PC-9 (cell line): ENCODE data around the gene HOXA4. TPM values are rescaled to one million over a fixed set of nuclear protein-coding genes. Genes with fewer than 3 reads are reported as not detected.
A peak's percentile ranks its signal among the peaks of the same experiment; 100 is the strongest.

Experiments used
- BruUV-seq: library from RNA; stranded (reverse); fragments of 400-500 nt; replicated peaks from 2 replicates; lab custom pipeline; 2021; lab: Mats Ljungman, UMichigan
- CTCF ChIA-PET: fragments of 300-600 bp; sonication (Branson Sonifier 250); formaldehyde crosslinking; loops from one replicate; lab custom pipeline; 2022; ENCODE audit warnings: antibody characterized with exemption; lab: Charles Lee
- POLR2A ChIA-PET: fragments of 300-600 bp; sonication (Branson Sonifier 250); formaldehyde crosslinking; loops from one replicate; lab custom pipeline; 2022; ENCODE audit warnings: antibody characterized with exemption; ENCODE audit not compliant: unreplicated experiment; lab: Charles Lee
- DNase-seq, 2 experiments: peaks; one replicate each; pipeline versions ENCODE4 v3.0.0 to v3.0.0-alpha.2; 2015 to 2022; ENCODE audit warnings: mixed read lengths in 1 of 2
- H2AFZ ChIP-seq: fragments of 200-600 bp; sonication (generic); 2 replicates; pipeline ENCODE4 v1.8.1; 2017; ENCODE audit warnings: antibody characterized with exemption
- H3F3A ChIP-seq: fragments of 200-600 bp; sonication (generic); 2 replicates; pipeline ENCODE4 v1.8.1; 2017; ENCODE audit warnings: antibody characterized with exemption, mild to moderate bottlenecking, low read depth; ENCODE audit not compliant: insufficient read depth
- H3K27ac ChIP-seq: fragments of 200-600 bp; sonication (generic); 2 replicates; pipeline ENCODE4 v1.6.1; 2016; ENCODE audit warnings: mixed run types
- H3K27me3 ChIP-seq: fragments of 200-600 bp; sonication (generic); 2 replicates; pipeline ENCODE4 v1.6.1; 2016; ENCODE audit warnings: low read depth, mixed run types; ENCODE audit not compliant: insufficient read depth
- H3K36me3 ChIP-seq: fragments of 200-600 bp; sonication (generic); 2 replicates; pipeline ENCODE4 v1.6.1; 2016; ENCODE audit warnings: low read depth, mixed run types
- H3K4me1 ChIP-seq: fragments of 200-600 bp; sonication (generic); replicated peaks from 2 replicates; pipeline ENCODE4 v1.6.1; 2016; ENCODE audit warnings: mixed run types; ENCODE audit not compliant: insufficient read depth
- H3K4me2 ChIP-seq: fragments of 200-600 bp; sonication (generic); 2 replicates; pipeline ENCODE4 v1.6.1; 2017; ENCODE audit warnings: mixed run types
- H3K4me3 ChIP-seq: fragments of 200-600 bp; sonication (generic); 2 replicates; pipeline ENCODE4 v1.6.1; 2016; ENCODE audit warnings: mixed run types
- H3K79me2 ChIP-seq: fragments of 200-600 bp; sonication (generic); 2 replicates; pipeline ENCODE4 v1.6.1; 2017; ENCODE audit warnings: low read depth, mixed run types
- H3K9me2 ChIP-seq: fragments of 200-600 bp; sonication (generic); 2 replicates; pipeline ENCODE4 v1.8.1; 2017; ENCODE audit warnings: mild to moderate bottlenecking; ENCODE audit not compliant: insufficient read depth
- H3K9me3 ChIP-seq: fragments of 200-600 bp; sonication (generic); 2 replicates; pipeline ENCODE4 v1.8.1; 2016; ENCODE audit warnings: low read depth; ENCODE audit not compliant: insufficient read depth
- H4K20me1 ChIP-seq: fragments of 200-600 bp; sonication (generic); 2 replicates; pipeline ENCODE4 v1.8.1; 2017; ENCODE audit not compliant: insufficient read depth
- EZH2 ChIP-seq: fragments of 200-600 bp; sonication (generic); IDR thresholded peaks from 2 replicates; pipeline ENCODE4 v1.8.0; 2017; ENCODE audit warnings: antibody characterized with exemption, low read depth
- intact Hi-C: fragments of 100-400 bp; cut with micrococcal nuclease; formaldehyde crosslinking; loops from one replicate; pipeline ENCODE4 v1.10.0; 2022; ENCODE audit not compliant: unreplicated experiment
- total RNA-seq: library from RNA; stranded (reverse); gene quantifications from 2 replicates; pipeline ENCODE4 v1.2.3, GENCODE V29; 2021
- TF ChIP-seq, protein P1 (sequence below): fragments of 200-600 bp; sonication (generic); conservative IDR thresholded peaks from 2 replicates; pipeline ENCODE4 v1.6.1; 2017; ENCODE audit warnings: mixed run types, antibody characterized with exemption, mild to moderate bottlenecking, moderate library complexity

The HOXA4 gene
- total RNA-seq, 1 experiment from 2014 or later: not detected

GRCh38 chr7:27151931-27152815, 21.6 kb upstream of the HOXA4 start, which contains the start of gene HOXA3:
TSS of gene HOXA3 (minus strand) at chr7:27152583. CDS start at chr7:27110640, 41,943 bp downstream.
- POLR2A ChIA-PET: interaction anchor here (0.6 kb wide), 1 partner anchor 472 kb away, joined by 9 read pairs; no protein-coding TSS in a partner anchor
- Histone ChIP-seq H3K9me2 (no peaks in the 10 kb centered on the region), H3K9me3 (no peaks in the 10 kb centered on the region), H4K20me1 (no peaks in the 10 kb centered on the region), H3K79me2 (no peaks in the 10 kb centered on the region), H3K36me3 (no peaks in the 10 kb centered on the region), H3K4me2 (no peak within 1 kb of the TSS), H3F3A (0 out of 2 replicates have a peak, but pooled peaks cover 4% of the 10 kb centered on the region), H3K4me3 (no peak within 1 kb of the TSS), H3K4me1 (0 out of 2 replicates have a peak, but pooled peaks cover 11% of the 10 kb centered on the region), H3K27me3 (no peaks in the 10 kb centered on the region), H3K27ac (no peak within 1 kb of the TSS), H2AFZ (no peak within 1 kb of the TSS)
- no TSS peak for BruUV-seq
- intact Hi-C loops: no loop called here
- no peak for DNase-seq
- TF ChIP-seq, protein P1, sequence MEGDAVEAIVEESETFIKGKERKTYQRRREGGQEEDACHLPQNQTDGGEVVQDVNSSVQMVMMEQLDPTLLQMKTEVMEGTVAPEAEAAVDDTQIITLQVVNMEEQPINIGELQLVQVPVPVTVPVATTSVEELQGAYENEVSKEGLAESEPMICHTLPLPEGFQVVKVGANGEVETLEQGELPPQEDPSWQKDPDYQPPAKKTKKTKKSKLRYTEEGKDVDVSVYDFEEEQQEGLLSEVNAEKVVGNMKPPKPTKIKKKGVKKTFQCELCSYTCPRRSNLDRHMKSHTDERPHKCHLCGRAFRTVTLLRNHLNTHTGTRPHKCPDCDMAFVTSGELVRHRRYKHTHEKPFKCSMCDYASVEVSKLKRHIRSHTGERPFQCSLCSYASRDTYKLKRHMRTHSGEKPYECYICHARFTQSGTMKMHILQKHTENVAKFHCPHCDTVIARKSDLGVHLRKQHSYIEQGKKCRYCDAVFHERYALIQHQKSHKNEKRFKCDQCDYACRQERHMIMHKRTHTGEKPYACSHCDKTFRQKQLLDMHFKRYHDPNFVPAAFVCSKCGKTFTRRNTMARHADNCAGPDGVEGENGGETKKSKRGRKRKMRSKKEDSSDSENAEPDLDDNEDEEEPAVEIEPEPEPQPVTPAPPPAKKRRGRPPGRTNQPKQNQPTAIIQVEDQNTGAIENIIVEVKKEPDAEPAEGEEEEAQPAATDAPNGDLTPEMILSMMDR: no peak
- no peak for TF ChIP-seq EZH2
- CTCF ChIA-PET: no interaction called here

DNA sequence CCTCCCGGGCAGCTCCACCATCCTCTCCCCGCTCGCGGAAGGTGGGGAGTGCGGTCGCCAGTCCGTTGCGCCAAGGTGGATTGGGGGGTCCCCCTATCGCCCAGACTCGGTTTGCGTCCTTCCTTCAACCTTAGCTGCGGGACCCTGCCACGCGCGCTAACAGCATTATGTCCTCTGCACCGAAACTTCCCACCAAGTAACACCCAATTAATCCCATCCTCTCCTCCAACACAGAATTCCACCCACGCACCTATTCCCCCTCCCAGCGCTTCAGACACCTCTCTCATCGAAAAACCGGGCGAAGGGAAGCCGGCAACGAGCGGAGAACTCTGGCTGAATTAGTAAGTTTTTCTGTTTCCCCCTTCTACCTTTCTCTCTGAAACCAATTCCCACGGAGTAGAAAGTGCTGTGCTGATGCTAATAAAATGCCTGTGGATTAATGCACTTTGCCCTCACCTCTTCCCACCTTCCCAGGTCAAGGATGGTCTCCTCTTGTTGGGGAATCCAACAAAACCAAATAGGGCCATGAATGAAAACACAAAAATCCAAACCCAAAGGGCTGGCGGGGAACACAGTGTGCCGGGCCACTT, 20.9 kb upstream of the HOXA4 start:
- no peaks in the 10 kb centered on the region for H3K9me2 ChIP-seq
- no peaks in the 10 kb centered on the region for H4K20me1 ChIP-seq
- TF ChIP-seq, protein P1: no peak
- TF ChIP-seq EZH2: no peak
- no peak overlapping the region for H3K4me3 ChIP-seq
- CTCF ChIA-PET: no interaction called here
- H3K36me3 ChIP-seq: no peaks in the 10 kb centered on the region
- no peaks in the 10 kb centered on the region for H3K27me3 ChIP-seq
- H3K79me2 ChIP-seq: no peaks in the 10 kb centered on the region
- H3F3A ChIP-seq: 0 out of 2 replicates have a peak, but pooled peaks cover 4% of the 10 kb centered on the region
- no peaks in the 10 kb centered on the region for H3K9me3 ChIP-seq
- no peak for DNase-seq
- no peak overlapping the region for H3K27ac ChIP-seq
- POLR2A ChIA-PET: no interaction called here
- H3K4me2 ChIP-seq: no peak overlapping the region; the same call in 1 of the 2 replicates
- 0 out of 2 replicates have a peak, but pooled peaks cover 11% of the 10 kb centered on the region for H3K4me1 ChIP-seq
- no peak overlapping the region for H2AFZ ChIP-seq
- intact Hi-C loops: no loop called here
- BruUV-seq: no TSS peak

- H3K4me2 ChIP-seq: peak overlapping the region; percentile 70
- H3K4me1 ChIP-seq: 0 out of 2 replicates have a peak, but pooled peaks cover 11% of the 10 kb centered on the region
- H3F3A ChIP-seq: 0 out of 2 replicates have a peak, but pooled peaks cover 4% of the 10 kb centered on the region
- DNase-seq: peak in 1 of 2 experiments; percentile 32
- intact Hi-C loops: no loop called here
- H4K20me1 ChIP-seq: no peaks in the 10 kb centered on the region
- peak overlapping the region; percentile 56 for H2AFZ ChIP-seq
- POLR2A ChIA-PET: no interaction called here
- no peaks in the 10 kb centered on the region for H3K79me2 ChIP-seq
- H3K27ac ChIP-seq: no peak overlapping the region
- no peaks in the 10 kb centered on the region for H3K36me3 ChIP-seq
- no peaks in the 10 kb centered on the region for H3K9me2 ChIP-seq
- no TSS peak for BruUV-seq
- H3K4me3 ChIP-seq: peak overlapping the region; percentile 45
- CTCF ChIA-PET: interaction anchor here (0.5 to 0.7 kb wide), 2 partner anchors 476 to 984 kb away, joined by 3 to 5 read pairs; no protein-coding TSS in a partner anchor
- no peaks in the 10 kb centered on the region for H3K9me3 ChIP-seq
- no peaks in the 10 kb centered on the region for H3K27me3 ChIP-seq
- TF ChIP-seq EZH2: no peak
- TF ChIP-seq, protein P1: no peak; the same call in none of the 2 replicates
Measured at GRCh38 chr7:27150568-27151340, 20.2 kb upstream of the HOXA4 start.
